ENCODE measurements around the gene MRPL41.
"Not testable (repeated sequence)": the region's sequence is repeated elsewhere in the genome, so short reads cannot be mapped to it uniquely, and the experiment has no call there.

MRPL41 gene

DNA sequence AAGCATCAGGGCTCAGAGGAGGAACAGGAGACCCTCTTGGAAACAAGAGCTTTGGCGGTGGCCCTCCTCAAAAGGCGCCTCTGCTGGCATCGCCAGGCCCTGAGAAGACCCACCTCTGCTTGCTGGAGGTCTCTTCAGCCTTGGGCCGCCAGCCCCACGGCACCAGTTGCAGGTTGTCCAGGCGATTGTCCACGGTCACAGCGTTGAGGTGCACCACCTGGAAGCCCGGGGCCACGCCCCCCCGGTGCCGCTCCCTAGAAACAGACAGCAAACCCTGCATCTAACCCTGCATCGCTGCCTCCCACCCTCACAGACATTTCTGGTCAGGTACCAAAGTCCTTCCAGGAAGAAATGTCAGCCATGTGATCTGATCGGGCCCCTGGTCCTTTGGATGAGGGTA is 35.2 kb downstream of the MRPL41 start:
- no peak for DNase-seq

DNA sequence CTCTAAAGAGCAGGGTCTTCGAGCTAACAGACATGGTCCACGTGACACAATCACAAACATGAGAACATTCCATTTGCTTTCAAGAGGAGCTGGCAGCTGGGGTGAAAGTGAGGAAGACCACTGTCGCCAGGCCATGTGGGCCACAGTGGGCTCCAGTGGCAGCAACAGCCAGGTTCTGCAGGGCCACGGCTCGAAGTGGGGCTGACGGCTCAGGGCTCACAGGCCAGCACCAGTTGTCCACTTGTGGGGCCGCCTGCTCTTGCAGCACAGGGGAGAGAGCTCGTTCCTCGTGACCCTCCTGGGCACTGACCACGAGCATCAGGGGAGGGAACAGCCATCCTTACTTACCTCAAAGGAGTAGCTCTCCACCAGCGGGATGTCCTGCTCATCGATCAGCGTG is 36.6 kb downstream of the MRPL41 start:
- no peak for DNase-seq

DNA sequence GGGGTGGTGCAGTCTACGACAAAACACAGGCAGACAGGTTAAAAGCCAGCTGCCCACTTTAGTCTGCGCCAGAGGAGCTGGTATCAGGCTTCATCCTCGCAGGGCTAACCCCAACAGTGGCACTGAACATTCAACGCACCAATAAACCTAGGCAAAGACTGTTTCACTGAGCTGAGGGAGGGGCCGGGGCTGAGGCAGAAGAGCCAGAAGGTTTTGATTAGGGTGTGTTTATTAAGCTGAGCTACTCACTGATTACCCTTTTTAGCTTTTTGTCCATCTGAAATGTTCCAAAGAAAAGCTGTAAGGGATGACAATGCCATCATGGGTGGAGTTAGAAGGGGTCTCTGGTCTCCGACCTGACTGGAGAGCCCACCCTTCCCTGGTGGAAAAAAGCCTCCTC is 37.2 kb downstream of the MRPL41 start:
- no peak for DNase-seq

- DNase-seq = no peak
Measured at GRCh38 chr9:137589441-137590122, 37.9 kb downstream of the MRPL41 start.

GRCh38 chr9:137590123-137590468 is 38.4 kb downstream of the MRPL41 start:
- no peak for DNase-seq

- peak; percentile 90 for DNase-seq
Measured at GRCh38 chr9:137590469-137591383, 39.0 kb downstream of the MRPL41 start, which contains the start of gene ZMYND19. Gene ZMYND19 (minus strand): TSS chr9:137590512. CDS start chr9:137590263, 249 bp downstream.

GRCh38 chr9:137592767-137593166 is 41.1 kb downstream of the MRPL41 start:
- no peak for DNase-seq

DNA sequence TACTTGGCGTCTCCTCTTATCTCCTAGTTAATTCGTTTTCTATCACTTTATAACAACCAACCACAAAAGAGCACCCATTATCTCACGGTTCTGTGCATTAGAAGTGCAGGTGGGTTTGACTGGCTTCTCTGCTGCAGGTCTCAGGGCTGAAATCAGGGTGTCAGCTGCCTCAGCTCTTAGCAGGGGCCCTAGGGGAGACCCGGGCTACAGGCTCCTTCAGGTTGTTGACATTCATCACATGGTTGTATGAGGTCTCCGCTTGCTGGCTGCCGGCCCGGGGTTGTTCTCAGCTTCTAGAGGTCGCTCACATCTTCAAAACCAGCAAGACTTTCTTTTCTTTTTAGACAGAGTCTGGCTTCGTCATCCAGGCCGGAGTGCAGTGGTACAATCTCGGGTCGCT is 41.5 kb downstream of the MRPL41 start:
- DNase-seq = no peak

- DNase-seq = not testable (repeated sequence)
Measured at GRCh38 chr9:137596577-137596976, 44.9 kb downstream of the MRPL41 start.

- no peak for DNase-seq
Measured at GRCh38 chr9:137598943-137599342, 47.3 kb downstream of the MRPL41 start.

All from fibroblast of skin of right biceps (primary cell).